ENCODE data around the gene VCL. TPM values are rescaled to one million over a fixed set of nuclear protein-coding genes. Genes with fewer than 3 reads are reported as not detected.

Gene VCL
- total and polyA plus RNA-seq, 2 of the 8 experiments (the other 6 are each of a cell fraction or from before 2014, with no cell fraction given) = 119 to 377 TPM

DNA sequence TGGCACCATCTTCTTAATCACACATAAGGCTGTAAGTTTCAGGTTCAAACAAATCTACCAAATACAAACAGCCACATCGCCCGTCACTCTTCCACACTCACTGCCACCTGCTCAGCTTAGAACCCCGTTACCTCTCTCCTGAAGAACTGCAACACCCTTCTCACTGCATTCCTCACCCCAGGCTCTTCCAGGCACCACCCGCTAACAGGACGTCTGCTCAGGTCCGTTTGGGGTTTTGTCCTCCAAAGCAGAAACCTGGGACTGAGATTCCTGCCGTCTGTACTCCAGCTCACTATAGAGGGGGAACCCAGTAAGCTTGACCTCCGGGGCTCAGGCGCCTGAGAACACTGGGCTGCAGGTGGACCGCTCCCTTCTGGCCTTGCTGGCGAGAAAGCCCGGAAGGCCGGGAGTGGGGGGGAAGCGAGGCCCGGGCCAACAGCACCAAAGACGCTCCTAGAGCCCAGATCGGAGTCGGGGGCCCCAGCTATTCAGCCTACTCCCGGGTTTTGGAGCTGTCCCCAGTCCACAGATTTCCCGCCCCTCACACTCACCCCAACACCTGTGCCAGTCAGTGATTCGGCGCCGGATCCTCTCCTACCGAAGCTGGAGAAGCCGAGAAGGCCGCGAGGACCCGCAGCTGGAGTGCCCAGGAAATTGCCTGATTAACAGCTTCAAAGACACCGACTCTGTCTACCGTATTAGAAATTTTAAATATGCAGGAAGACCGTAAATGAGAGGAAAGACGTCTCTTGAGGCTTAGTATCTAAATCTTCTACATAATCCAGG lies 152.5 kb downstream of the VCL start, which contains the start of gene AP3M1 (continued):
- TF ChIP-seq CEBPB (IDR thresholded peaks at IDR 0.05; ENCODE audit: low read depth, low read length) (no peak), ZNF274 (IDR thresholded peaks at IDR 0.05; ENCODE audit: borderline replicate concordance, extremely low read depth, low read length) (no peak), SAP30 (IDR thresholded peaks at IDR 0.05; ENCODE audit: insufficient read depth, insufficient replicate concordance, low read length) (peak; percentile 24), CREB1 (IDR thresholded peaks at IDR 0.05) (peak; percentile 77), TAF7 (optimal IDR thresholded peaks at IDR 0.05; ENCODE audit: borderline replicate concordance, low read depth, low read length) (peak; percentile 21), PHF8 (conservative IDR thresholded peaks at IDR 0.05; ENCODE audit: low read depth, low read length) (peak; percentile 72), SIN3A (conservative IDR thresholded peaks at IDR 0.05 in 1 of 2, IDR thresholded peaks at IDR 0.05 in 1 of 2; ENCODE audit: low read depth in 1 of 2, low read length in 2 of 2) (0 out of 4 replicates have a peak, but pooled peaks of 1 of the 2 experiments have one; percentile 76), EGR1 (IDR thresholded peaks at IDR 0.05; ENCODE audit: borderline replicate concordance, low read depth, low read length) (0 out of 2 replicates have a peak, but pooled peaks have one; percentile 26), SP4 (IDR thresholded peaks at IDR 0.05; ENCODE audit: low read length) (peak; percentile 100), KDM4A (IDR thresholded peaks at IDR 0.05; ENCODE audit: low read depth, low read length, severe bottlenecking) (peak; percentile 62)
- TF ChIP-seq, protein P1, sequence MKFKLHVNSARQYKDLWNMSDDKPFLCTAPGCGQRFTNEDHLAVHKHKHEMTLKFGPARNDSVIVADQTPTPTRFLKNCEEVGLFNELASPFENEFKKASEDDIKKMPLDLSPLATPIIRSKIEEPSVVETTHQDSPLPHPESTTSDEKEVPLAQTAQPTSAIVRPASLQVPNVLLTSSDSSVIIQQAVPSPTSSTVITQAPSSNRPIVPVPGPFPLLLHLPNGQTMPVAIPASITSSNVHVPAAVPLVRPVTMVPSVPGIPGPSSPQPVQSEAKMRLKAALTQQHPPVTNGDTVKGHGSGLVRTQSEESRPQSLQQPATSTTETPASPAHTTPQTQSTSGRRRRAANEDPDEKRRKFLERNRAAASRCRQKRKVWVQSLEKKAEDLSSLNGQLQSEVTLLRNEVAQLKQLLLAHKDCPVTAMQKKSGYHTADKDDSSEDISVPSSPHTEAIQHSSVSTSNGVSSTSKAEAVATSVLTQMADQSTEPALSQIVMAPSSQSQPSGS (IDR thresholded peaks at IDR 0.05; ENCODE audit: low read length) = peak; percentile 64; the same call in 1 of the 2 replicates
- TF ChIP-seq, protein P2, sequence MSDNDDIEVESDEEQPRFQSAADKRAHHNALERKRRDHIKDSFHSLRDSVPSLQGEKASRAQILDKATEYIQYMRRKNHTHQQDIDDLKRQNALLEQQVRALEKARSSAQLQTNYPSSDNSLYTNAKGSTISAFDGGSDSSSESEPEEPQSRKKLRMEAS (IDR thresholded peaks at IDR 0.05) = peak; percentile 7; the same call in 1 of the 2 replicates

All from H1 (cell line).